Duodenal mucosa (tissue), 2 donors: ENCODE measurements around the gene PCDHGA1.
A peak's percentile ranks its signal among the peaks of the same experiment; 100 is the strongest.
"Not testable (repeated sequence)": the region's sequence is repeated elsewhere in the genome, so short reads cannot be mapped to it uniquely, and the experiment has no call there.

Experiments used
- H3K27ac ChIP-seq: one replicate; pipeline ENCODE4 v1.7.0; 2013; ENCODE audit warnings: low read depth, low read length
- H3K27me3 ChIP-seq, 2 donors: one replicate each; pipeline ENCODE4 v1.7.0; 2013; ENCODE audit warnings: low read length in 2 of 2, control low read depth in 1 of 2; ENCODE audit not compliant: insufficient read depth in 2 of 2, control insufficient read depth in 1 of 2
- H3K36me3 ChIP-seq, 2 donors: one replicate each; pipeline ENCODE4 v1.7.0; 2013; ENCODE audit warnings: low read length in 2 of 2, control low read depth in 1 of 2; ENCODE audit not compliant: insufficient read depth in 2 of 2, control insufficient read depth in 1 of 2
- H3K4me1 ChIP-seq, 2 donors: one replicate each; pipeline ENCODE4 v1.7.0; 2013; ENCODE audit warnings: low read length in 2 of 2, control low read depth in 1 of 2; ENCODE audit not compliant: insufficient read depth in 2 of 2, control insufficient read depth in 1 of 2
- H3K4me3 ChIP-seq, 2 donors: one replicate each; pipeline ENCODE4 v1.7.0; 2013; ENCODE audit warnings: low read length in 2 of 2, low read depth in 1 of 2
- H3K9ac ChIP-seq, 2 donors: one replicate each; pipeline ENCODE4 v1.7.0; 2013; ENCODE audit warnings: low read length in 2 of 2, low read depth in 1 of 2
- H3K9me3 ChIP-seq, 2 donors: one replicate each; pipeline ENCODE4 v1.7.0; 2013; ENCODE audit warnings: low read length in 2 of 2, control low read depth in 1 of 2; ENCODE audit not compliant: control insufficient read depth in 1 of 2

The PCDHGA1 gene

DNA sequence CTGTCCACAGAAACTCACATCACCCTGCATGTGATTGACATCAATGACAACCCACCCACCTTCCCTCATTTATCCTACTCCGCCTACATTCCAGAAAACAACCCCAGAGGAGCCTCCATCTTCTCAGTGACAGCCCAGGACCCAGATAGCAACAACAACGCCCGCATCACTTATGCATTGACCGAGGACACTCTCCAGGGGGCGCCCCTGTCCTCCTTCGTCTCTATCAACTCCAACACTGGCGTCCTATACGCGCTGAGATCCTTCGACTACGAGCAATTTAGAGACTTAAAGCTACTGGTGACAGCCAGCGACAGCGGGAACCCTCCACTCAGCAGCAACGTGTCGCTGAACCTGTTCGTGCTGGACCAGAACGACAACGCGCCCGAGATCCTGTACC is 15.0 kb downstream of the PCDHGA1 start:
- Histone ChIP-seq H3K4me1 (no peaks in the 10 kb centered on the region), H3K9me3 (peaks cover 12 to 29% of the 10 kb centered on the region in 2 donors), H3K27ac (no peak overlapping the region), H3K4me3 (no peak overlapping the region), H3K36me3 (no peaks in the 10 kb centered on the region), H3K27me3 (no peaks in the 10 kb centered on the region), H3K9ac (no peak overlapping the region)

GRCh38 chr5:141346017-141346416 is 15.7 kb downstream of the PCDHGA1 start:
- H3K27me3 ChIP-seq, H3K36me3 ChIP-seq, H3K4me3 ChIP-seq, H3K4me1 ChIP-seq, H3K27ac ChIP-seq, H3K9ac ChIP-seq: not testable (repeated sequence)
- H3K9me3 ChIP-seq: peaks cover 12 to 27% of the 10 kb centered on the region in 2 donors

DNA sequence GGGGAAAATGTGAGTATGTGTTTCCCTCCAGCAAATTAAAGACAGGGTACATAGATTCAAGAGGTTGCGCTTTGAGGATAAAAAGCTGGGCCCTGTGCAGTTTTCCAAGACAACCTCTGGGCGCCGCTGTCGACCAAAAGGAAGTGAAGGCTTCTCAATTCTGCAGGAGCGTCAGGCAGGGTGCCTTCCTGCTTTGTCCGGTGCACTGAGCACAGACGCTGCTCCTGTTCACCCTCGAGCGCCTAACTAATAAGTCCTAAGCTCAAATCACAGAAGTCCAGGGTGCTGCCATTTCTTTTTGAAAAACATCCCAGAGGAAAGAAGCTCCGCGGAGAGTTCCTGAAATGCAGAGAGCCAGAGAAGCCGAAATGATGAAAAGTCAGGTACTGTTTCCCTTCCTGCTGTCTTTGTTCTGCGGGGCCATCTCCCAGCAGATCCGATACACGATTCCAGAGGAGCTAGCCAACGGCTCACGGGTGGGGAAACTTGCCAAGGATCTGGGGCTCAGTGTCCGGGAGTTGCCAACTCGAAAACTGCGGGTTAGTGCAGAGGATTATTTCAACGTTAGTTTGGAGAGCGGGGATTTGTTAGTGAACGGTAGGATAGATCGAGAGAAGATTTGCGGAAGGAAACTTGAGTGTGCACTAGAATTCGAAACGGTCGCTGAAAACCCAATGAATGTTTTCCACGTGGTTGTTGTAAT is 19.8 kb downstream of the PCDHGA1 start, which contains the start of gene PCDHGB1:
TSS of gene PCDHGB1 (plus strand) at position 183 of the 703 bp plus-strand sequence. CDS start at position 345, 162 bp downstream.
- Histone ChIP-seq H3K9me3 (peaks cover 12 to 14% of the 10 kb centered on the region in 2 donors), H3K9ac (no peak within 1 kb of the TSS), H3K27ac (no peak within 1 kb of the TSS), H3K4me1 (no peaks in the 10 kb centered on the region), H3K27me3 (no peaks in the 10 kb centered on the region), H3K4me3 (no peak within 1 kb of the TSS), H3K36me3 (no peaks in the 10 kb centered on the region)

DNA sequence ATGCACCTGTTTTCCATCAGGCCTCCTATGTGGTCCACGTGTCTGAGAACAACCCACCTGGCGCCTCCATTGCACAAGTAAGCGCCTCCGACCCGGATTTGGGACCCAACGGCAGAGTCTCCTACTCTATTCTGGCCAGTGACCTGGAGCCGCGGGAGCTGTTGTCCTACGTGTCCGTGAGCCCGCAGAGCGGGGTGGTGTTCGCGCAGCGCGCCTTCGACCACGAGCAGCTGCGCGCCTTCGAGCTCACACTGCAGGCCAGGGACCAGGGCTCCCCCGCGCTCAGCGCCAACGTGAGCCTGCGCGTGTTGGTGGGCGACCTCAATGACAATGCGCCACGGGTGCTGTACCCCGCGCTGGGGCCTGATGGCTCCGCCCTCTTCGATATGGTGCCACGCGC is 21.3 kb downstream of the PCDHGA1 start:
- Histone ChIP-seq H3K9me3 (peaks cover 18 to 20% of the 10 kb centered on the region in 2 donors), H3K27me3 (no peaks in the 10 kb centered on the region), H3K36me3 (no peaks in the 10 kb centered on the region), H3K4me3 (peak overlapping the region in 1 of 2 donors; percentile 29), H3K4me1 (no peaks in the 10 kb centered on the region), H3K9ac (no peak overlapping the region), H3K27ac (no peak overlapping the region)

GRCh38 chr5:141354900-141355469 is 24.7 kb downstream of the PCDHGA1 start, which contains the start of gene PCDHGA4:
TSS of gene PCDHGA4 (plus strand) at chr5:141355021. CDS start at chr5:141355108, 87 bp downstream.
- Histone ChIP-seq H3K9ac (no peak within 1 kb of the TSS), H3K36me3 (no peaks in the 10 kb centered on the region), H3K4me3 (peak within 1 kb of the TSS in 1 of 2 donors; percentile 13), H3K9me3 (peaks cover 25 to 28% of the 10 kb centered on the region in 2 donors), H3K27ac (no peak within 1 kb of the TSS), H3K4me1 (no peaks in the 10 kb centered on the region), H3K27me3 (no peaks in the 10 kb centered on the region)

DNA sequence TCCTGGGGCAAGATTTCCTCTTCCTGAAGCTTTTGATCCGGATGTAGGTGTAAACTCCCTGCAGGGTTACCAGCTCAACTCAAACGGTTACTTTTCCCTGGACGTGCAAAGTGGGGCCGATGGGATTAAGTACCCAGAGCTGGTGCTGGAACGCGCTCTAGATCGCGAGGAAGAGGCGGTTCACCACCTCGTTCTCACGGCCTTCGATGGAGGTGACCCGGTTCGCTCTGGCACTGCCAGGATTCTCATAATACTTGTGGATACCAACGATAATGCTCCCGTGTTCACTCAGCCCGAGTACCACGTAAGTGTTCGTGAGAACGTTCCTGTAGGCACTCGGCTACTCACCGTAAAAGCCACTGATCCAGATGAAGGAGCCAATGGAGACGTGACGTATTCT is 25.3 kb downstream of the PCDHGA1 start:
- Histone ChIP-seq H3K9me3 (peaks cover 31% of the 10 kb centered on the region in 2 donors), H3K27ac (no peak overlapping the region), H3K27me3 (no peaks in the 10 kb centered on the region), H3K9ac (no peak overlapping the region), H3K36me3 (no peaks in the 10 kb centered on the region), H3K4me1 (no peaks in the 10 kb centered on the region), H3K4me3 (no peak overlapping the region)

DNA sequence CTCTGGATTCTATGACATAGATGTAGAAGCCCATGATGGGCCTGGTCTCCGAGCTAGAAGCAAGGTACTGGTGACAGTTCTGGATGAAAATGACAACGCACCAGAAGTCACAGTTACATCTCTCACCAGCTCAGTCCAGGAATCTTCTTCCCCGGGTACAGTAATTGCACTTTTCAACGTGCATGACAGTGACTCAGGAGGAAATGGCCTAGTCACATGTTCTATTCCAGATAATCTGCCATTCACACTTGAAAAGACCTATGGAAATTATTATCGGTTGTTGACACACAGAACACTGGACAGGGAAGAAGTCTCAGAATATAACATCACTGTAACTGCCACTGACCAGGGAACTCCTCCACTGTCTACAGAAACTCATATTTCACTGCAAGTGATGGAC is 25.8 kb downstream of the PCDHGA1 start:
- no peaks in the 10 kb centered on the region for H3K4me1 ChIP-seq
- H3K9ac ChIP-seq: no peak overlapping the region
- H3K9me3 ChIP-seq: peaks cover 31 to 34% of the 10 kb centered on the region in 2 donors
- H3K27ac ChIP-seq: no peak overlapping the region
- H3K36me3 ChIP-seq: no peaks in the 10 kb centered on the region
- no peak overlapping the region for H3K4me3 ChIP-seq
- no peaks in the 10 kb centered on the region for H3K27me3 ChIP-seq

DNA sequence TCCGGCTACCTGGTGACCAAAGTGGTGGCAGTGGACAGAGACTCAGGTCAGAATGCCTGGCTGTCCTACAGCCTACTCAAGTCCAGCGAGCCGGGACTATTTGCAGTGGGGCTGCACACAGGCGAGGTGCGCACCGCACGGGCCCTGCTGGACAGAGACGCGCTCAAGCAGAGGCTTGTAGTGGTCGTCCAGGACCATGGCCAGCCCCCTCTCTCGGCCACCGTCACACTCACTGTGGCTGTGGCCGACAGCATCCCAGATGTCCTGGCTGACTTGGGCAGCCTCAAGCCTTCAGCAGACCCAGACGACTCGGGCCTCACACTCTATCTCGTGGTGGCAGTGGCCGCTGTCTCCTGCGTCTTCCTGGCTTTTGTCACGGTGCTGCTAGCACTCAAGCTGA is 26.6 kb downstream of the PCDHGA1 start:
- H3K9me3 ChIP-seq: peaks cover 33 to 34% of the 10 kb centered on the region in 2 donors
- no peaks in the 10 kb centered on the region for H3K36me3 ChIP-seq
- peak overlapping the region in 1 of 2 donors; percentile 20 for H3K4me3 ChIP-seq
- no peak overlapping the region for H3K27ac ChIP-seq
- H3K4me1 ChIP-seq: no peaks in the 10 kb centered on the region
- no peaks in the 10 kb centered on the region for H3K27me3 ChIP-seq
- no peak overlapping the region for H3K9ac ChIP-seq

DNA sequence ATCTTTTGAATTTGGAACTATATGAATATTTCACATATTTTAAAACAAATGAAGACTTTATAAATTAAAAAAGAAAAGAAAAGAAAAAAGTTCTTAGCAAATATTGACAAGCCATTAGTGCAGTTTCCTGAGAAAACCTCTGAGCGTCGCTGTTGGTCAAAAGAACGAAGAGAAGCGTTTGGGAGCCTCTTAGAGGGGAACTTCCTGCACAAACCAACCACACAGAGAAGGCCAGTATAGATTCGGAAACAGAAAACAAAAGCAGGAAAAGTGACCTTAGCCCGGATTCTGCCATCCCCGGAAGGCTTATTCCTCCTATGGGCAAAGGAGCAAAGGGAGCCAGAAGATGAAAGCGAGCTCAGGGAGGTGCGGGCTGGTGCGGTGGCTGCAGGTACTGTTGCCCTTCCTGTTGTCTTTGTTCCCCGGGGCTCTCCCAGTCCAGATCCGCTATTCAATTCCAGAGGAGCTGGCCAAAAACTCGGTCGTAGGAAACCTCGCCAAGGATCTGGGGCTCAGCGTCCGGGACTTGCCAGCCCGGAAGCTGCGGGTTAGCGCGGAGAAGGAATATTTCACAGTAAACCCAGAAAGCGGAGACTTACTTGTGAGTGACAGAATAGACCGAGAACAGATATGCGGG is 29.6 kb downstream of the PCDHGA1 start, which contains the start of gene PCDHGB2:
TSS of gene PCDHGB2 (plus strand) at position 205 of the 637 bp plus-strand sequence. CDS start at position 347, 142 bp downstream.
- H3K9me3 ChIP-seq: peaks cover 39 to 49% of the 10 kb centered on the region in 2 donors
- no peaks in the 10 kb centered on the region for H3K36me3 ChIP-seq
- H3K27ac ChIP-seq: no peak within 1 kb of the TSS
- H3K4me3 ChIP-seq: peak within 1 kb of the TSS; percentile 52 to 66
- H3K4me1 ChIP-seq: no peaks in the 10 kb centered on the region
- H3K27me3 ChIP-seq: no peaks in the 10 kb centered on the region
- no peak within 1 kb of the TSS for H3K9ac ChIP-seq

GRCh38 chr5:141360685-141361084 is 30.4 kb downstream of the PCDHGA1 start:
- peak overlapping the region in 1 of 2 donors; percentile 66 for H3K4me3 ChIP-seq
- no peak overlapping the region for H3K27ac ChIP-seq
- no peaks in the 10 kb centered on the region for H3K36me3 ChIP-seq
- H3K4me1 ChIP-seq: no peaks in the 10 kb centered on the region
- H3K9me3 ChIP-seq: peaks cover 42 to 50% of the 10 kb centered on the region in 2 donors
- H3K27me3 ChIP-seq: no peaks in the 10 kb centered on the region
- H3K9ac ChIP-seq: no peak overlapping the region
